HEK293T (cell line): ENCODE measurements around the gene CLOCK.

Source experiments
- CTCF ChIA-PET: fragments of 350-600 bp; formaldehyde crosslinking; extraction: SDS; loops from one replicate; lab custom pipeline; 2021; ENCODE audit warnings: antibody characterized with exemption, inconsistent platforms; lab: Yijun Ruan, JAX
- POLR2A ChIA-PET: fragments of 350-600 bp; formaldehyde crosslinking; extraction: SDS; loops from one replicate; lab custom pipeline; 2020; ENCODE audit warnings: antibody characterized with exemption, inconsistent platforms; lab: Yijun Ruan, JAX
- DNase-seq: peaks from one replicate; pipeline ENCODE4 v3.0.0; 2012; ENCODE audit warnings: mixed read lengths; ENCODE audit errors: extremely low spot score
- ARNT ChIP-seq: fragments of 450-650 bp; IDR thresholded peaks from 2 replicates; pipeline ENCODE4 v1.6.1; 2017; ENCODE audit warnings: mild to moderate bottlenecking
- BHLHE40 ChIP-seq: fragments of 450-650 bp; IDR thresholded peaks from 2 replicates; pipeline ENCODE4 v1.6.1; 2016; ENCODE audit warnings: mild to moderate bottlenecking, moderate library complexity, borderline replicate concordance
- CTBP1 ChIP-seq: fragments of 450-650 bp; IDR thresholded peaks from 2 replicates; pipeline ENCODE4 v1.6.1; 2016; ENCODE audit warnings: borderline replicate concordance
- ELF4 ChIP-seq: fragments of 450-650 bp; IDR thresholded peaks from 2 replicates; pipeline ENCODE4 v1.6.1; 2017; ENCODE audit warnings: antibody characterized with exemption
- FOXA1 ChIP-seq: fragments of 450-650 bp; IDR thresholded peaks from 2 replicates; pipeline ENCODE4 v1.6.1; 2016; ENCODE audit warnings: mild to moderate bottlenecking
- FOXK2 ChIP-seq: fragments of 450-650 bp; IDR thresholded peaks from 2 replicates; pipeline ENCODE4 v1.6.1; 2016; ENCODE audit warnings: mild to moderate bottlenecking
- FOXM1 ChIP-seq: fragments of 450-650 bp; IDR thresholded peaks from 2 replicates; pipeline ENCODE4 v1.6.1; 2017; ENCODE audit warnings: mild to moderate bottlenecking, borderline replicate concordance
- HDGF ChIP-seq: fragments of 450-650 bp; IDR thresholded peaks from 2 replicates; pipeline ENCODE4 v1.6.1; 2017; ENCODE audit warnings: antibody characterized with exemption, borderline replicate concordance
- L3MBTL2 ChIP-seq: fragments of 450-650 bp; conservative IDR thresholded peaks from 2 replicates; pipeline ENCODE4 v1.6.1; 2016; ENCODE audit warnings: mild to moderate bottlenecking
- LEF1 ChIP-seq: fragments of 450-650 bp; IDR thresholded peaks from 2 replicates; pipeline ENCODE4 v1.6.1; 2017; ENCODE audit warnings: mild to moderate bottlenecking, borderline replicate concordance
- NFRKB ChIP-seq: fragments of 450-650 bp; IDR thresholded peaks from 2 replicates; pipeline ENCODE4 v1.6.1; 2016; ENCODE audit warnings: mild to moderate bottlenecking, moderate library complexity
- PKNOX1 ChIP-seq: fragments of 450-650 bp; IDR thresholded peaks from 2 replicates; pipeline ENCODE4 v1.6.1; 2016
- SP1 ChIP-seq: fragments of 450-650 bp; IDR thresholded peaks from 2 replicates; pipeline ENCODE4 v1.6.1; 2017
- SUZ12 ChIP-seq: fragments of 450-650 bp; IDR thresholded peaks from 2 replicates; pipeline ENCODE4 v1.6.1; 2016; ENCODE audit warnings: mild to moderate bottlenecking
- TARDBP ChIP-seq: fragments of 450-650 bp; IDR thresholded peaks from 2 replicates; pipeline ENCODE4 v1.6.1; 2016
- ZNF384 ChIP-seq: fragments of 450-650 bp; IDR thresholded peaks from 2 replicates; pipeline ENCODE4 v1.6.1; 2016

The CLOCK gene

DNA sequence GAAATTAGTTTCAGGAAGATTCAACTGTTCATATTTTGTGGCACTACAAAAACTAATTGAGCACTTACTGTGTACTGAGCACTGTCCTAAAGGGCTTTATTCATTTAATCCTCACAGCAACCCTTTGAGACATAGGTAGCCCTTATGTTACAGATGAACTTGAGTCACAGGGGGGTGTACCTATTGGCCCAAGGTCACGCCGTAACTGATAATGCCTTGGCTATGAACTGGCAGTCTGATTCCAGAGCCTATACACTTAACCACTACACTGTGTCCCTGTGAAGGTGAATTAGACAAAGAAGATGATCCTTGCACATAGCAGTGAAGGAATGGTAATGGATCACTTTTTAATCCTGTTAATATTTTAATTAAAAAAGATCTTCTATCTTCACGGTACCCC, 138.9 kb downstream of the CLOCK start:
- CTCF ChIA-PET, result no interaction called here

GRCh38 chr4:55407119-55407518, 139.6 kb downstream of the CLOCK start:
- POLR2A ChIA-PET, result interaction anchor here (1.5 kb wide), 1 partner anchor 12 kb away, joined by 3 read pairs; the partner anchor contains the start of gene TMEM165
- DNase-seq, result no peak
- CTCF ChIA-PET, result no interaction called here
- TF ChIP-seq BHLHE40, result no peak
- no peak for TF ChIP-seq PKNOX1
- TF ChIP-seq ARNT, result no peak
- TF ChIP-seq SUZ12, result no peak
- no peak for TF ChIP-seq HDGF
- TF ChIP-seq SP1, result no peak
- TF ChIP-seq TARDBP, result no peak
- TF ChIP-seq ELF4, result no peak
- TF ChIP-seq NFRKB, result no peak
- no peak for TF ChIP-seq ZNF384
- TF ChIP-seq LEF1, result no peak
- TF ChIP-seq FOXA1, result no peak
- no peak for TF ChIP-seq FOXM1
- no peak for TF ChIP-seq CTBP1
- no peak for TF ChIP-seq FOXK2
- TF ChIP-seq L3MBTL2, result no peak

More for the DNA sequence above, 138.9 kb downstream of the CLOCK start:
- DNase-seq, result no peak
- POLR2A ChIA-PET, result no interaction called here
- no peak for TF ChIP-seq BHLHE40
- TF ChIP-seq SUZ12, result no peak
- no peak for TF ChIP-seq ELF4
- no peak for TF ChIP-seq LEF1

- ChIA-PET CTCF (no interaction called here), POLR2A (interaction anchor here (1.5 kb wide), 1 partner anchor 11 kb away, joined by 3 read pairs; the partner anchor contains the start of gene TMEM165)
- TF ChIP-seq HDGF (no peak), FOXK2 (no peak), NFRKB (no peak), L3MBTL2 (no peak), ZNF384 (no peak), ARNT (no peak), SUZ12 (no peak), ELF4 (no peak), CTBP1 (no peak)
- DNase-seq, result no peak
Measured at GRCh38 chr4:55406545-55406944, 140.2 kb downstream of the CLOCK start.

DNA sequence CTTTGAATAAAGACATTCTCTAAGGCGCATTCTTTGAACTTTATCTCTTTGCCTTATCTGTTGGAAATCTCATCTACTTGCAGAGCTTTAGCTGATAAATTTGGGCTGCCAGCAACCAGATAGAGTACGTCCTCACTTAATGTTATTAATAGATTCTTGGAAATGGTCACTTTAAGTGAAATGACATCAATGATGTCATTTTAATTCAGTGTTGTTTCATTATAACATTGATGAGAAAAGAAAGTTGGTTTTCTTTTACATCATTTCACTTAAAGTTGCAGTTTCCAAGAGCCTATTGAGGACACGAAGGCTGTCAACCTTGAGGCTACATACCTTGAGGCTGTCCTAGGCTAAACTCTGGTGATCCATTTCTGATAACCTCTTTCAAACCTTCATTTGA, 141.6 kb downstream of the CLOCK start:
- DNase-seq, result no peak
- TF ChIP-seq NFRKB (no peak), SP1 (no peak), BHLHE40 (no peak), TARDBP (no peak), SUZ12 (no peak), FOXA1 (no peak), HDGF (no peak), PKNOX1 (no peak), FOXM1 (no peak), ELF4 (no peak), ARNT (no peak), ZNF384 (no peak), CTBP1 (no peak), L3MBTL2 (no peak)
- POLR2A ChIA-PET, result no interaction called here
- CTCF ChIA-PET, result interaction anchor here (0.7 kb wide), 1 partner anchor 59 kb away, joined by 3 read pairs; the partner anchor contains the start of gene SRD5A3

- ChIA-PET POLR2A (no interaction called here), CTCF (no interaction called here)
- TF ChIP-seq CTBP1 (no peak), BHLHE40 (no peak), FOXK2 (no peak), SP1 (no peak), NFRKB (no peak), FOXA1 (no peak), SUZ12 (no peak), PKNOX1 (no peak), HDGF (no peak), TARDBP (no peak), FOXM1 (no peak), L3MBTL2 (no peak)
- no peak for DNase-seq
Measured at GRCh38 chr4:55399581-55399980, 147.1 kb downstream of the CLOCK start.

GRCh38 chr4:55398966-55399365, 147.7 kb downstream of the CLOCK start:
- ChIA-PET POLR2A (no interaction called here), CTCF (interaction anchor here (1.3 kb wide), 1 partner anchor 52 kb away, joined by 3 read pairs; no protein-coding TSS in a partner anchor)
- TF ChIP-seq BHLHE40 (no peak), L3MBTL2 (no peak), SP1 (no peak), ELF4 (no peak), TARDBP (no peak), PKNOX1 (no peak), NFRKB (no peak), CTBP1 (no peak), FOXK2 (no peak), FOXM1 (no peak), ARNT (no peak), FOXA1 (no peak), HDGF (no peak), LEF1 (no peak), ZNF384 (no peak)
- no peak for DNase-seq
